ENCODE measurements around the gene PPIL6.

PPIL6 gene

DNA sequence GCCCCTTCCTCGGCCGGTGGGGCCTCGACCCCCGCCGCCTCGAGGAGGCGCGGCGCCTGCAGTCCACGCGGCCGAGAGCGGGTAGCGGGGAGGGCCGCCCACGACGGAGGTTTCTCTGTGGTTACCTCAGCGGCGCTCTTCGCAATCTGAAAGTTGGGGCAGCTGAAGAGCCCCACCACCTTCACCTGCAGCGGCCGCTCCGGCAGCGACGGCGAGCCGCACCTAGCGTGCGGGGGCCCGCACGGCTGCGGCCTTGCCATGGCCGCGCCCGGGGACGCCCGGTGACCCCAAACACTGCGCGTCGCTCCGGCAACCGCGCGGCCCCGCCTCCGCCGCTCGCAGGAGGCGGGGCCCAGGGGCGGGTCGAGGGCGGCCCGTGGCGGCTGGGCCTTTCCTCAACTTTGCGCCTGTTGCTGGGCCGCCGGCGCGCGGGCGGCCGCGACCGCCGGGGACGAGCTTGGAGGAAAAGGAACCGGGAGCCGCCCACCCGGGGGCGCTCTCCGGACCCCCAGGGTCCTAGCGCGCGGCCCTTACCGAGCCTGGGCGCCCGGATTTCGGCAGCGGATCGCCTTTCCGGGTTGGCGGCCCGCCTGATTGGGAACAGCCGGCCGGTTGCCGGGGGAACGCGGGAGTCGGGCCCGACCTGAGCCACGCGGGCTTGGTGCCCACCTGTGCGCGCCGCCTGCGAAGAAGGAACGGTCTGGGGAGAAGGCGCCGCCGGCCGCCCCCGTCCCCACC, at the start of gene PPIL6, which contains the start of gene SMPD2:
Gene PPIL6 (minus strand): TSS at position 298 of the 738 bp plus-strand sequence. CDS start 38 bp downstream, at position 260.
Gene SMPD2 (plus strand): TSS at position 394 of the 738 bp plus-strand sequence. CDS start 398 bp downstream, outside the sequence.
- DNase-seq, result peak; percentile 72

DNA sequence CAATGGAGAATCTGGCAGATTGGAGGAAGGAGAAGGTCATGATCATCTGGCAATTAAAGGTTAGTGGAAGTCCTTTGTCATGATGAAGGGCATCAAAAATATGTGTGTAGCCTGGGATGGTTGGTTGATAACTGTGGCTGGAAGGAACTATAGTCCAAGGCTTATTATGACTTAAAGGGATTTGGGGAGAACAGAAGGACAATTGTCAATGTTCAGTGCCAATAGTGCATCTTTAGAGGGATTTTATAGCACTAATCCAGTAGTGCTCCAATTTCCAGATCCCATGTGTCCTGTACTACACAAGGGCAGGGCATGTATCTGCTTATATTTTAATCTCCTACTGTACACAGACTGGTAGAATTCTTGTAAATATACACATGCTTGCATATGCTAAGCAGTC, 47.6 kb upstream of the PPIL6 start:
- DNase-seq, result no peak

DNA sequence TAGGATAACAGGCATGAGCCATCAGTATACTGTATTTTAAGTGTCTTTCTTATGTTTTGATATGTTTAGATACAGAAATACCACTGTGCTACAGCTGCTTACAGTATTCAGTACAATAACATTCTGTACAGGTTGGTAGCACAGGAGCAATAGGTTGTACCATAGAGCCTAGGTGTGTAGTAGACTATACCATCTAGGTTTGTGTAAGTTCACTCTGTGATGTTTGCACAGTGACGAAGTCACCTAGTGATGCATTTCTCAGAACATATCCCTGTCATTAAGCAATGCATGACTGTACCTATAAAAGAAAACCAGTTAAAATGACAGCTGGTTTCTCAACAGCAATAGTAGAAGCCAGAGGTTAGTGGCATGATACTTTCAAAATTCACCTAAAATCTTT, 45.6 kb upstream of the PPIL6 start:
- no peak for DNase-seq

DNA sequence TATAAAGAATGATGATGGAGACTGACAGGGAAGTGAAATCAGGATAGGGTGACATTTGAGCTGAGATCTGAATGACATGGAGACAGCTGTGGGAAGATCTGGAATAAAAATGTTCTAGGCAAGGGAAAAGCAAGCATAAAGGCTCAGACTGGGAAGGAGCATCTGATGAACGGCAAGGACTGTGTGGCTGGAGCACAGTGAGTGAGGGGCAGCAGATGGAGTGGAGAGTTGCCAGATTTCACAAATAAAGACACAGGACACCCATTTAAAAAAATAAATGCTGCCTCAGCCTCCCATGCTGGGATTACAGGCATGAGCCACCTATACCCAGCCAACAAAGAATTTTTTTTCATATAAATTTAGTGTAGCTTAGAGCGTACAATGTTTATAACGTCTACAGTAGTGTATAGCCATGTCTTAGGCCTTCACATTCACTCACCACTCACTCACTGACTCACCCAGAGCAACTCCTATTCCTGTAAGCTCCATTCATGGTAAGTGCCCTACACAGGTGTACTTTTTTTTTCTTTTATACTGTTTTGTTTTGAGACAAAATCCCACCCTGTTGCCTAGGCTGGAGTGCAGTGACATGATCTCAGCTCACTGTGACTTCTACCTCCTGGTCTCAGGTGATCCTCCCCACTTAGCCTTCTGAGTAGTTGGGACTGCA, 45.0 kb upstream of the PPIL6 start:
- peak; percentile 33 for DNase-seq

DNA sequence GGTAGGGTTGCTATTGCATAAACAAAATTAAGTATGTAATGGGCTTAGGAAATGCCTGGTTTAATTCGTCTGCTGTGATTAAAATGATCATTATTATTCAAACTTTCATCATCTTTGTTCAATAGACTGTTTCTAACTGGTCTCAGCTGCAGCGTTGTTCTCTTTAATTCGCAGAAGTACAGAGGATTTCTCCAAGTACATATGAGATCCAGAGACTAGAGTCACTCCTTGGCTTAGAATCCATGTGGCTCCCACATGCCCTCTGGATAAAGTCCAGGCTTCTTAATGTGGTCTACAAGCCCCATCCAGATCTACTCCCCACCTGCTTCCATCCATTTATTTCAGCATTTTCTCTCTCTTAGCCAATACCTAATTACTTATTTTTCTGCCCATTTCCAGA, 43.7 kb upstream of the PPIL6 start:
- no peak for DNase-seq

DNA sequence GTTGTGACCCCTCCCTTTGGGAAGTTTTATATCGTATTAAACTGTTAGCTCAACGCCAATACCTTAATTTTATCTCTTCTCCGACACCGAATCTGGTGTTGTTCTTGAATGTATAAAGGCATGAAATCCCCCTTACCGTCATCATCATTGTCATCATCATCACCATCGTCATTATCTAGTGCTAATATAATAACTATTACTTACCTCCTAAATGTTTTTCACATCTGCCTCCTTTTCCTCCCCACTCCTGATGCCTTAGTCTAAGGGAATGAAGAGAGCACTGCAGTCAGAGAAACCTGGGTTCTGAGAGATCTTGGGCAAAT, 43.3 kb upstream of the PPIL6 start:
- DNase-seq, result no peak

DNA sequence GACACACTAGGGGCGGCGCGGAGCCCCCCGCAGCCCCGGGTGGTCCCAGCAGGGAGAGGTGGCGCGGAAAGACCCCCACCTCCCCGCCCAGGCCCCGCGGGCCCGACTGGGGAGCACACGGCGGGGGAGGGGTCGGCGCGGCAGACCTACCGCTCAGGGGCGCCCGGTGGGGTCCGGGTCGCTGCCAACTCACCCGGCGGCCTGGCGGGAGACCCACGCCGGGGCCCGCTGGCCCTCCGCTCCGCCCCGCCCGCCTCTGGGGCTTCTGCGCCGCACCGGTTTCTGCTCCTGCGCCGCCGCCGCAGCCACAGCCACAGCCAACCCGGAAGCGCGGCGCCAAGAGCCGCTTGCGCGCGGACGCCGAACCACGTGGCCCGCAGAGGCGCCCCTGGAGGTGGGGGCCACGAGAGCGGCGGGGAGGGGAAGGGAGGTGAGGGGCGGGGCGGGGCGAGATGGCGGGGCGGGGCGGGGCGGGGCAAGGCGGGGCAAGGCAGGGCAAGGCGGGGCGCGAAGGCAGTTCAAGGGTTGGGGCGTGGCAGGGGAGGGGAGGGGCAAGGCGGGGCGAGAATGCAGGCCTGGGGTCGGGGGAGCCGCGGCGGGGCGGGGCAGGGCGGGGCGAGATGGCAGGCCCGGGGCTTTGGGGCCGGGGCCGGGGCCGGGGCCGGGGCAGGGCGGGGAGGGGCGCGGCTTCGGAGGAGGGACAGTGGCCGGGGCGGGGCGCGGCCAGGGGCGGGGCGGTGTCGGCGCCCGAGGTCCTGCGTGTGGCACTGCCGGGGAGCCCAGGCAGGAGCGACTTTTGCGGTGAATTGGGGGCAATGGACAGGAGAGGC, 42.7 kb upstream of the PPIL6 start, which contains the start of gene ZBTB24:
Gene ZBTB24 (minus strand): TSS at position 315 of the 830 bp plus-strand sequence. CDS start 1,193 bp downstream, outside the sequence.
- peak; percentile 62 for DNase-seq

DNA sequence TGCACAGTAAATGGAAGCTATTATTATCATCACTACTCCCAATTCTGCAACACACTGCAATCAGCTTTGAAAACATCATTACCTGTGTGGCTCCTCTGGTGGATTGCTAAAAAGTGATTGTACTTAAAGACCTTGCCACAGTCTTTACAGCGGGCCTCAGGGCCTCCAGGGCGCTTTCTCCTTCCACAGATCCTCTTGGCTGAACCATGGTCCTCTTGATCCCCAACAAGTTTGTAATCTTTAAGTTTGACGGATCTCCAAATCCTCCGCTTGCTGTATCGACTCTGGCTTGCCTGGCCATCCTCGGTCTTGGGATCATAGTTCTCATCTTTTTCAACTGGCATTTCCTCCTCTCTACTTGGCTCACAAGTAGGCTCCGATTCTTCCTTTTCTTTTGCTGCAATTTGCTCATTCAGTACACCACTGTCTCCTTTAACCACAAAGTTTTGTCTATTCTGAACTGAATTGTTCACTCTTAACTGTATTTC, 40.6 kb upstream of the PPIL6 start:
- DNase-seq, result no peak

DNA sequence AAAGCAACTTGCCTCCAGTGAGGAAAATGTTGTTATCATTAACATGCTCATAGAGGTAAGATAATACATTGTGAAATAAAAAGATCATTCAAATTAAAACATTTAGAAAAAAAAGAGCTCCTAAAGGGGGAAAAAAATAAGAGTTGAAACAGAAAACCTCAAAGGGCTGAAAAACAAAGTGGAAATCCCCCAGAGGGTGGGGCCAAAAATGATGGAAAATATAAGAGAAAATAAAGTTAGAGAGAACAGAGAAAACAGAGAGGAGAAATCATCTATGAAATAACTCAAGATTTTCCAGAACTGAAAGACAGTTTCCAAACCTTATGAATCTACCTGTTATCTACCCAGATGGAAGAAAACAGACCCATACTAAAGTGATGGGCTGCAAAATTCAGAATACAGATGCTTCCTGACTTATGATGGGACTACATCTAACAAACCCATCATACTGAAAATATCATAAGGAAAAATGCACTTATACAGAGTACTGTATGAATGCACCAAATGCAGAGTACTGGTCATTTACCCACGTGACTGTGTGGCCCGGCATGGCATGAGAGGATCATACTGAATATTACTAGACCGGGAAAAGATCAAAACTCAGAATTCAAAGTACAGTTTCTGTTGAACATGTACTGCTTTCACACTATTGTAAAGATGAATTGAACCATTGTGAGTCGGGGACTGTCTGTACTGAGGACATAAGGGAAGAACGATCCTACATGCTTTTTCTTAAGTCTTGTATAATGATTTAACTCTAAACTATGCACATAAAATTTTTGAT, 38.6 kb upstream of the PPIL6 start:
- DNase-seq, result no peak

DNA sequence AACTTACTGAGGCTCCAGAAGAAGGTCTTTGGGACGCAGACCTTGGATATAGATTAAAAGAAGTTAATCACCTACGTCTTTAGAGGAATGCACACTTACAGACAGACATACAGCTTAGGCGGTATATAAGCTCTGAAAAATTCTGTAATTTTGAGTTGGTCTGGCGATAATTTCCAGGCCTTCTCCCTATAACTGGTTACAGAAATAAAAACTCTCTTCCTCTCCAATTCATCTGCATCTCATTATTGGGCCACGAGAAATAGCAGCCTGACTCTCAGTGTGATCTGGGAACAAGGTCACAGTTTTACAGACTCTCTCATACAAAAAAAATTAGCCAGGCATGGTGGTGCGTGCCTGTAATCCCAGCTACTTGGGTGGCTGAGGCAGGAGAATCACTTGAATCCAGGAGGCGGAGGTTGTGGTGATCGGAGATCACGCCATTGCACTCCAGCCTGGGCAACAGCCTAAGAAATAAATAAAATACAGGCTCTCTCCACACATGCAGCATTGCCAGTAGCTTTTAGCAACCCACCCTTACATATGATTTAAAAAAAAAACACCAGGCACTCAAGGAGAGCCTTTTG, 37.9 kb upstream of the PPIL6 start:
- no peak for DNase-seq

DNA sequence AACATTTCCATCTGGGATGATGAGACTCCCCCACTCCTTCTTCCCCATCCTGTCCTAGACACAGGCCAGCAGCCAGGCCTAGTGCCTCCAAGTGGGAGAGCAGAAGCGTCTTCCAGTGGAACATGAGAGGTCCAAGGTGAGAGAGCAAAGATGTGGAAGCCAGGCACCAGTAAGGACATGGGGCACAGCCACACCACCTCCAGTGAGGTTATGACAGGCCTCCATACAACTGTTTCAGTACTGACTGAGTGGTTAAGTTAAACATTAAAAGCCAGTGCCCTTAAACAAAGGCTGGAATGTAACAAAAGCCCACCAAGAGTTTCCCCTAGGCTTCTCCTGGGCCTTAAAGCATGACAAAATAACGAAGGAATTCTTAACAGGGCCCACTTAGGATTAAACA, 37.3 kb upstream of the PPIL6 start:
- DNase-seq, result no peak

DNA sequence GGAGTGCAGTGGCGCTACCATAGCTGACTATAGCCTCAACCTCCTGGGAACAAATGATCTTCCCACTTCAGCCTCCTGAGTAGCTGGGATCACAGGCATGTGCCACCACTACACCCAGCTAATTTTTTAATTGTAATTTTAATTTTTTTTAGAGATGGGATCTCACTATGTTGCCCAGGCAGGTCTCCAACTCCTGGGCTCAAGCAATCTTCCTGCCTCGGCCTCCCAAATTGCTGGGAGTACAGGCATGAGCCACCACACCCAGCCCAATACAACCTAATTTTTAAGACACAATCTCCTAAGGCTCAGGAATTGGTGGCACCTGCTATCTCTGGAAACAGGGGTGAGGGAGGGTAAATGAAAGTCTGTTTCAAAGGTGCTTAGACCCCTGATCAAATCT, 36.8 kb upstream of the PPIL6 start:
- DNase-seq, result no peak

DNA sequence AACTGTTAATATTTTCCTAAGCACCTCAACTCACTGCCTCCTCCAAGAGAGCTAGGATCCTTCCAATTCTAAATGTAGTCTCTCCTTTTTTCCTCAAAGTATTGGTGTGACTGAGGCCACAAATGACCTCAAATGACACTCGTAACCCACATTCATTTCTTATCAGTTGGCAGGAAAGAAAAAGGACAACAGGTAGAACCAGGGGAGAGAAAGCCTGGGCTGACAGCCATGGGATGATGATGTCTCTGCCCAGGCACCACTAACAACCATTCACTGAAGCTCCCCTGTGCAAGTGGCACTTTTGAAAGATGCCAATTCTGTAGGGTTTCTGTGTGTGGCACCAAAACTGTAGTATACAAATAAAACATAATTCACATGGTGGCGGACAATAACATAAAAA, 35.2 kb upstream of the PPIL6 start:
- no peak for DNase-seq

DNA sequence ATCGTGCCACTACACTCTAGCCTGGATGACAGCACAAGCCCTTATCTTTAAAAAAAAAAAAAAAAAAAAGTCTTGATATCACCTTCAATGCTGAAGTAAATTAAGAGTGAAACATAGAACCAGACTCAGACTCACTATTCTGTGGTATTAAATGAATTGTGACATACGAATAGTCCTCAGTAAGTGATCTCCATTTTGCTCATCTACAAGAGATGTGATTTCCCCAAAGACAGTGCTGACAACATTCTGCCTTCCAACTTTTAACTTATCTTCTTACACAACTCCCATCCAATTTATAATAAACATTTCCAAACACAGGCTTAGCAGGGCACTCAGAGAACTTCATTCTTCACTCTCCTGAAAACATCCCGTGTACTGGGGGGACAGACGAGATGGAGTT, 34.6 kb upstream of the PPIL6 start:
- no peak for DNase-seq

DNA sequence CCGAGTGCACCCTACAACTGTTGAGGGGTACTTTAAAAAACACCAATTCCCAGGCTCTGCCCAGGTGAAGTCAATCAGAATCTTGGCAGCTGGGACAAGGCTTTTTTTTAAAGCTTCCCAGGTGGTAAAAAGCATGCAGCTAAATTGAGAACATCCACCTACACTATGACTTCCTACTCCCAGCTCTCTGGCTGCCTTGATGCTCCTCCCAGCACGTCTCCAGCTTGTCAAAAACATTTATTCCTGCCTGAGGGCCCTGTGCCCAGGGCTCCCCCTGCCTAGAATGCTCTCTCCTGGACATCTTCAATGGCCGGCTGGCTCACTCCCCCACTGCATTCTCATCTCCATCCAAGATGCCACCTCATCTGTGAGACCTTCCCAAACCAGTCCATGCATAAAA, 32.7 kb upstream of the PPIL6 start:
- no peak for DNase-seq

DNA sequence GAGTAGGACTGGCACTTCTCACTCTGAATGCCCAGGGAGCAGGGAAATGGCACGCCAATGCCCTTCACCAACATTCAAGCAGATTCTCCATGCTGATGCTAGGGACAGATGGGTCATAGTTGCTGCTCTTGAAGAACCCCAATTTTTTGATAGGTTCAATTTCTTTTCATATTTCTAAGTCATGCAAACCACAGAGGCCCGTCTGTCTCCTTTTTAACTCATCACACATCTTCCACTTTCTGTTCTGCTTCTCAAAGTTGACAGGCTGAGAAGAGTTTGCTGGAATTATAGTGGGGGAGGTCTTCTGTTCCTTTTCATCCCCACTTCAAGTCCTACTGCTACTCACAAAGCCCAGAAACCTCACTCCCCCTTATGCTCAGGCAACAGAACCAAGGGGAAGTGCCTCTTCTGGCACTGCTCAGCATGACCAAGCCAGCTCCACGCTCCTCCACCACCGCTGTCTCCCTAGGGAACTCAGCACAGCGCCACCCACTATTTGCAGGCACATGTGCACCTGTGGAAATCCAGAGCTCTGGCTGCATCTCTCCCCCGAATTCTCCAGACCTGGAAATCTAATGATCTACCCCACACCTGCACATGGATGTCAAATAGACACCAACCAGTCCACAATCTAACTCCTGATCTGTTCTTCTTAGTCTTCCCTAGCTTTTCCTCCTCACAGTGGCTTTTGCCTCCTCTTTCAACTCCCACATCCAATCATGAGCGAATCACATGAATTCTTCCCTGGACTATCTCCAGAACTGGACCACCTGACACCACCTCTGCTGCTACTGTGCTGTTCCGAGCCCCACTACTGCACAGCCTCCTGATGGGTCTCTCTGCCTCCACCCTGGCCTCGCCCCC, 31.9 kb upstream of the PPIL6 start:
- no peak for DNase-seq

DNA sequence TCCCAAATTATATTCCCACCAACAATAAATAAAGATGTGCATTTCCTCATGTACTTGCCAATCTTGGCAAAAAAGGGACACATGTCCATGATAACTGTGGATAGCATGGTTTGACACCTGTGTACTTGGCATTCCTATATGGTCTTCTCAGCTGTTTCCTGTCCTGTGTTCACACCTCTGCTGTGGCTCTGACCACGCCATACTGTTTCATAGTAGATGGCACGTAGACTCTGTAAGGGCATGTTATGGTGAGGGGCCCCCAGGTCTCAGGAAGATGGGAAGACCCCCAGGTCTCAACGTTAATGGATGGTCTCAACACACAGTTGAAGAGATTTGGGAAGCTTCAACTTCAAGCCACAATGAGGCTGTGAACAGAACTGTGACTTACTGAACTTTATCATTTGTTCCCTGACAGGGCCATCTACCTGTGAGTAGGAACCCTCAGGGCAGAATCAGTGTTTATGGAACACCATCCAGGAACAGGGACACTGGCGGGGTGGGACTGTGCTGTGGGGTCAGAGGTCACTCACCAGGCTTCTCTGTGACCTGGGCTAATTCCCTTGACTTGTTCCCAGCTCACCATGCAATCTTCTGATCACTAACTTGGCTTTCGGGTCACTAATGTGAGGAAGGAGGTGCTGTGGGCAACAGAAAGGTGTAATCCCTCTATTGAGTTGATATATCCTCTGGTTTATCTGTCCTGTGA, 30.8 kb upstream of the PPIL6 start:
- no peak for DNase-seq

DNA sequence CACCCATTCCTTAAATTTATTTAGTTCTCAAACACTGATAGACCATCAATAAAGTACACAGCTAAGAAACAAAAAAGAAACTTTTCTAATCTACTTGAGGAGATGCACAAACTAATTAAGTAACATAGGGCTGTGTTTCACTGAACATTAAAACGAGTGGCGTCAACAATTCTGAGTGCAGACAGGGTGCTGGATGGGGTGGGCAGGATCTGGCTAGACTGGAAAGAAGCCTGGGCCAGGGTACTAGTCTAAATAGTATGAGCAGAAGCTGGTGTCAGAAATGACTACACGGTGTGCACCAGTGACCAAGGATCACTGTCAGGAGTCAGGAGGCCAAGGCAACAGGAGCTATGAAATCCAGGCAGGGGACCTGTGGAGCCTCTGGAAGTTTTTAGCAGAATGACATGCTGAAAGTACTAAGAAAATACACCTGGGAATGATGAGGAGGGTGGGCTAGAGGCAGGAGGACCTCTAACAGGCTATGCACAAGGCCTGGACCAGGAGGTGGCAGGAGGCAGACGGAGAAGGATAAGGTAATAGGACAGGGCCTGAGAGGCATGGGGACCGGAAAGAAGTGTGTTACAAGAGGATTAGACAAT, 29.3 kb upstream of the PPIL6 start:
- no peak for DNase-seq

DNA sequence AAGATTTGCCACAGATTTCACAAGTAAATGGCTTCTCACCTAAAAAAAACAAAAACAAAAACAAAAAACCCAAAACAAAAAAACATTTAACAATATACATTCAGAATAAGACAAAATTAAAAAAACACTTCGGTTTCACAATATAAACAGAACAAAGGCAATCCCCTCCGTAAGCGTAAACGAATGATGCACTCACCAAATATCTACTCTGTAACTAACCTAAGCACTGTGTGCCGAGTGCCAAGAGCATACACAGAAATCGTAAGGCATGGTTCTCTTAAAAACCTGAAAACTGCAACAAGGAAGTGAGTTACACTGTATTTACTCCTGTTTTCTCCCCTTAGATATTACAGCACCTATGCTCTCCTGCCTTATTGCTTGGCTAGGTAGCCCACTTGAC, 27.3 kb upstream of the PPIL6 start:
- no peak for DNase-seq

Measured in DMS 273 treated with DMSO at 0.1 percent for 48 hours (cell line).